ENCODE data around the gene PPP1R16B.

DNA sequence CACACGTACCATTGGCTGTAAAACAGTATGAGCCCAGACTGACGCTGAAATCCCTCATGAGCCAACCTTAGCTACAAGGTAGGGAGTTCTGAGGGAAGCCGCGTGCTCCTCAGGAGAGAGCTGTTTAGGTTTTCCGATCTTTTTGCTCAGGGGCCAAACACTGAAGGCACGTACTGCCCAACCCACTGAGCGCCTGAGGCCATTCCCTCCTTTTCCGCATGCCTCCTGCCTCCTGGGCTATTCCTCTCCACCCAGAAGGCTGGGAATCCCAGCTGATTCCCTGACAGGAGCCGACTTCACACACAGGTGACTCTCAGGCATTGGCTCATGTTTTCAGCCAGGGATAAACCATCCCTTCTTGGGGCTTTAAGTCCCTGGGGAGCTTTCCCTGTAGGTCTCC is 115.4 kb downstream of the PPP1R16B start:
- TF ChIP-seq, protein P1, sequence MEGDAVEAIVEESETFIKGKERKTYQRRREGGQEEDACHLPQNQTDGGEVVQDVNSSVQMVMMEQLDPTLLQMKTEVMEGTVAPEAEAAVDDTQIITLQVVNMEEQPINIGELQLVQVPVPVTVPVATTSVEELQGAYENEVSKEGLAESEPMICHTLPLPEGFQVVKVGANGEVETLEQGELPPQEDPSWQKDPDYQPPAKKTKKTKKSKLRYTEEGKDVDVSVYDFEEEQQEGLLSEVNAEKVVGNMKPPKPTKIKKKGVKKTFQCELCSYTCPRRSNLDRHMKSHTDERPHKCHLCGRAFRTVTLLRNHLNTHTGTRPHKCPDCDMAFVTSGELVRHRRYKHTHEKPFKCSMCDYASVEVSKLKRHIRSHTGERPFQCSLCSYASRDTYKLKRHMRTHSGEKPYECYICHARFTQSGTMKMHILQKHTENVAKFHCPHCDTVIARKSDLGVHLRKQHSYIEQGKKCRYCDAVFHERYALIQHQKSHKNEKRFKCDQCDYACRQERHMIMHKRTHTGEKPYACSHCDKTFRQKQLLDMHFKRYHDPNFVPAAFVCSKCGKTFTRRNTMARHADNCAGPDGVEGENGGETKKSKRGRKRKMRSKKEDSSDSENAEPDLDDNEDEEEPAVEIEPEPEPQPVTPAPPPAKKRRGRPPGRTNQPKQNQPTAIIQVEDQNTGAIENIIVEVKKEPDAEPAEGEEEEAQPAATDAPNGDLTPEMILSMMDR (IDR thresholded peaks at IDR 0.05): no peak
- TF ChIP-seq POLR2A (IDR thresholded peaks at IDR 0.05): no peak
